Fibroblast of the aortic adventitia (primary cell): Measurements from ENCODE around the gene GMDS. TPM values are rescaled to one million over a fixed set of nuclear protein-coding genes. Genes with fewer than 3 reads are reported as not detected.

Experiments
- DNase-seq: peaks from one replicate; pipeline ENCODE4 v3.0.0-alpha.2; 2010; ENCODE audit warnings: low read depth
- H3K4me3 ChIP-seq: 2 replicates; pipeline ENCODE4 v1.5.1; 2011; ENCODE audit warnings: low read depth, mild to moderate bottlenecking, control low read depth, low read length, moderate library complexity
- total RNA-seq: library from RNA; depleted of rRNA; stranded (reverse); fragments of >200 nt; gene quantifications from 2 replicates; pipeline ENCODE4 v1.2.3, GENCODE V29; 2012; ENCODE audit warnings: low replicate concordance
- TF ChIP-seq, protein P1 (sequence below): IDR thresholded peaks from 2 replicates; pipeline ENCODE4 v1.5.1; 2011; ENCODE audit warnings: mild to moderate bottlenecking, low read length, control low read depth, inconsistent platforms; ENCODE audit not compliant: insufficient read depth

GMDS gene
- total RNA-seq, 1 donor = 15.9 TPM

DNA sequence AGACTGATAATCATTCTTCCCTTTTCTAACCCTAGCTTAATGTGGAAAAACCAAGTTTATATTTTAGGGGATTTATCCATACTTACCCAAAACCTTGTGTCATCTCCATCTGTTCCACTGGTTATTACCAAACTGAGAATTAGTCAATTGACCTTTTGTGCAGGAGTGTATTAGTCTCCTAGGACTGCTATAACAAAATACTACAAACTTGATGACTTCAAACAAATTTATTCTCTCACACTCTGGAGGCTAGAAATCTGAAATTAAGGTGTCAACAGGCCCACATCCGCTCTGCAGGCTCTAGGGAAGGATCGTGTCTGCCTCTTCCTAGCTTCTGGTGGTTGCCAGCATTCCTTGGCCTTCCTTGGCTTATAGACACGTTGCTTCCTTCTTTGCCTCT, 12.7 kb upstream of the GMDS start:
- TF ChIP-seq, protein P1, sequence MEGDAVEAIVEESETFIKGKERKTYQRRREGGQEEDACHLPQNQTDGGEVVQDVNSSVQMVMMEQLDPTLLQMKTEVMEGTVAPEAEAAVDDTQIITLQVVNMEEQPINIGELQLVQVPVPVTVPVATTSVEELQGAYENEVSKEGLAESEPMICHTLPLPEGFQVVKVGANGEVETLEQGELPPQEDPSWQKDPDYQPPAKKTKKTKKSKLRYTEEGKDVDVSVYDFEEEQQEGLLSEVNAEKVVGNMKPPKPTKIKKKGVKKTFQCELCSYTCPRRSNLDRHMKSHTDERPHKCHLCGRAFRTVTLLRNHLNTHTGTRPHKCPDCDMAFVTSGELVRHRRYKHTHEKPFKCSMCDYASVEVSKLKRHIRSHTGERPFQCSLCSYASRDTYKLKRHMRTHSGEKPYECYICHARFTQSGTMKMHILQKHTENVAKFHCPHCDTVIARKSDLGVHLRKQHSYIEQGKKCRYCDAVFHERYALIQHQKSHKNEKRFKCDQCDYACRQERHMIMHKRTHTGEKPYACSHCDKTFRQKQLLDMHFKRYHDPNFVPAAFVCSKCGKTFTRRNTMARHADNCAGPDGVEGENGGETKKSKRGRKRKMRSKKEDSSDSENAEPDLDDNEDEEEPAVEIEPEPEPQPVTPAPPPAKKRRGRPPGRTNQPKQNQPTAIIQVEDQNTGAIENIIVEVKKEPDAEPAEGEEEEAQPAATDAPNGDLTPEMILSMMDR = no peak
- no peak overlapping the region for H3K4me3 ChIP-seq
- DNase-seq = no peak

DNA sequence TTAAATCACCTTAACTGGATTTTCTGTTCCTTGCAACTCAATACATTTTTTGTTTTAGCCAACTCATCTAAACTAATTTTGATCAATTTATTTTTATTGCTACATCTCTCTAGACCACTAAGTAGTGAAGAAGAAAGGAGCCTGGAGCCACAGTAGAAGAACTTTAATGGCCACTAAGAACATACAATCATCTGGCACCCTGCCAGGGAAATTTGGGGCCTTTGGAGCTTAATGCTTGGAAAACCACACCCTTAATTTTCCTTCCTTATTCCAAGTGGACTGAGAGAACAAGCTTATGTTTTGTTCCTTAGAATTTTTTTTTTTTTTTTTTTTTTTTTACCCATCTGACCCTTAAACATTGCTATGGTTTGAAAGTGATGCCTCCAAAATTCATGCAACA, 12.0 kb upstream of the GMDS start:
- no peak overlapping the region for H3K4me3 ChIP-seq
- TF ChIP-seq, protein P1 = no peak
- DNase-seq = no peak

DNA sequence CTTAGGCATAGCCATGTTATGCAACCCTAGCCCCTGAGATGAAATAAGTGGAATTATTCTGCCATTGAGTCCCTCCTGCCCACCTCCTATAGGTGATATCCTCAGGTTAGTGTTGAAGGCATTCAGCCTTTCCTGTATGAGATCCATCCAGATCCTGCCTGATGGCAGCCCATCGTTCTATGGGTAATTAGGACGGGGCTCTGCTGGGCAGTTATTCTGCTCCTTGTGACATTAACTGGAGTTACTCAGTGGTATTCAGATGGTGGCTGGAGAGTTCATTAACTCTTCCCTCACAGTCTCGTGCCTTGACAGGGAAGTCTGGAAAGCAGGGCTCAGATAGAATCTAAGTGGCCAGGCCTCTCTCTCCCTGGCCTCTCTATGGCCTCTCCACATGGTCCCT, 9.3 kb upstream of the GMDS start:
- TF ChIP-seq, protein P1 = no peak
- DNase-seq = no peak

DNA sequence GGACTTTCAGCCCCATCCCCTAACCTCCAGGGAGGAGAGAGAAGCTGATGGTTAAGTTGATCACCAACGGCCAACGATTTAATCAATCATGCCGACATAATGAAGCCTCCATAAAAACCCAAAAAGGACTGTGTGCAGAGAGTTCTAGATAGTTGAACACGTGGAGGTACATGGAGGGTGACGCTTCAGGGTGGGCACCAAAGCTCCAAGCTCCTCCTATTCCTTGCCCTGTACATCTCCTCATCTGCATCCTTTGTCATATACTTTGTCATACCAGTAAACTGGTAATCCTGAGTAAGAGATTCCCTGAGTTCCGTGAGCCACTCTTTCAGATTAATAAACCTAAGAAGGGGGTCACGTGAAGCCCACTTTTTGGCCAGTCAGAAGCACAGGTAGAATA, 3.7 kb upstream of the GMDS start:
- TF ChIP-seq, protein P1 = no peak
- H3K4me3 ChIP-seq = no peak overlapping the region

More for the DNA sequence above, 9.3 kb upstream of the GMDS start:
- no peak overlapping the region for H3K4me3 ChIP-seq

DNA sequence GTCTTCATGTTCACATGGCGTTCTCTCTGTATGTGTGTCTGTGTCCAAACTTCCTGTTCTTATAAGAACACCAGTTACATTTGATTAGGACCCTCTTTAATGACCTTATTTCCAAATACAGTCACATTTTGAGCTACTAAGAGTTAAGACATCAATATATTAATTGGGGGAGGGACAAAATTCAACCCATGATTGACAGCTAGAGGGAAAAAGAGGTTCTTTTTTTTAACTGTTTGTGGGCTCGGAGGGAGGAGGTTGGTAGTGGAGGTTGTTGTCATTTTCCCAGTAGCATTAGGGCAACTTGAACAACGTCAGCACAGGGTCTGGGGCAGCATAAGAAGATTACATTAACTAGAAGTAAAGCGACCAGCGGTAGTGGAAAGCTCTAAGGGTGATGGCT, 2.3 kb upstream of the GMDS start:
- TF ChIP-seq, protein P1 = no peak
- no peak overlapping the region for H3K4me3 ChIP-seq
- no peak for DNase-seq

More for the DNA sequence above, 3.7 kb upstream of the GMDS start:
- DNase-seq = no peak

DNA sequence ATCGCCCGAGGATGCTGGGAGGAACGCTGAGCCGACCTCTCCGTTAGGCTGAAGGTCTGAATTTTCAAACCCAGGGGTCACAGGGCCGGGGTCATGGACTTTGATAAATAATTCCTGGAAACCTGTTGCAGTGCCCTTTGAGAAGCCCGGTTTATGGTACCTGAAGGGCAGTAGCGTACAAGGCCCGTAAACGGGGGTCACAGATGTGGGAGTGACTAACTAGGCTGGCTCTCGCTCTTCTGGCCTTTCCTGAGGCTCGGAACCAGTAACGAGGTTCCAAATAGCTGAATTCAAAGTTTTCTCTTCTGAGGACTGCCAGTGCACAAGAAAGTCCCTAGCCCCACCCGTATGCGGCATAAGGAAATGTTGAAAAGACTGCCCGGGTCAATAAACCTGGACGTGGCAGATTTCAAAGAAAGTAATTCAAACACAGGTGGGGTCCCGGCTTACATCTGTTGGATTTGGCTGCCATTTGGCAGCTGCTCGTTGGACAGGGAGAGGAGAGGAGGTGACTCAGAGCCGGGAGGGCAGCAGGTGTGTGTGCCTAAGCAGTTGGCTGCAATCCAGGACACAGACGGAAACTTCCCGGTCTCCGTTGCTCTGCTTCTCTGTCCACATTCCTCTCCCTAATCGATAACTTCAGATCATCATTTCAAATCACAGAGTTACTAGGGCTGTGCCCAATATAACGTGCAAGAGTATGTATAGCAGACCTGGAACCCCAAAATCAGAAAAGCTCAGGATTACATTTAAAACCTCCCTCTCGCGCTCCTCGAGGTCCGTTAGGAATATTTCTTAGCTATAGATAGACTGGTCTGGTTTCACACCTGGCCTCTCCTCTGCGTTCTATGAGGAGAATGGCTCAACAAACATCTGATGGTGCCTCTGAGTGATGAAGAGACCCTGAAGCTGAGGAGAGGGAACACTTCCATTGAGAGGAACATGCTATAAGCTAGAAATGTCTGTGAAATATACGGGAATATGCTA, 765 bp upstream of the GMDS start:
- peak; percentile 48 for DNase-seq
- TF ChIP-seq, protein P1 = no peak
- peak overlapping the region; percentile 76 for H3K4me3 ChIP-seq
